SK-N-SH (cell line): Measurements from ENCODE around the gene SPTB. TPM values are rescaled to one million over a fixed set of nuclear protein-coding genes. Genes with fewer than 3 reads are reported as not detected.

Experiments used
- CTCF ChIA-PET: fragments of 300-600, 350-600 bp; formaldehyde crosslinking; extraction: SDS; loops from one replicate; lab custom pipeline; 2021; lab: Yijun Ruan, JAX
- POLR2A ChIA-PET: fragments of 350-600 bp; sonication (Branson Sonifier 250); formaldehyde crosslinking; extraction: SDS; loops from one replicate; lab custom pipeline; 2020; ENCODE audit warnings: antibody characterized with exemption, inconsistent platforms; lab: Yijun Ruan, JAX
- DNase-seq: peaks from one replicate; pipeline ENCODE4 v3.0.0; 2012
- H2AFZ ChIP-seq: fragments of 200-600 bp; sonication (generic); 2 replicates; pipeline ENCODE4 v1.8.1; 2016; ENCODE audit warnings: antibody characterized with exemption, mild to moderate bottlenecking, low read depth
- H3F3A ChIP-seq: fragments of 200-600 bp; sonication (generic); replicated peaks from 2 replicates; pipeline ENCODE3; 2016; ENCODE audit warnings: antibody characterized with exemption, mild to moderate bottlenecking; ENCODE audit not compliant: insufficient read depth
- H3K27ac ChIP-seq, 2 experiments: fragments of 200-500 bp in 1 of 2; fragments of 200-600 bp in 1 of 2; sonication (Bioruptor generic) in 1 of 2; sonication (generic), shearing (Covaris generic) in 1 of 2; 2 replicates each; pipeline versions ENCODE4 v1.5.1 to v1.6.1; 2014 to 2016; ENCODE audit warnings: low read depth in 2 of 2, inconsistent platforms in 1 of 2, low read length in 1 of 2, mild to moderate bottlenecking in 1 of 2, mixed read lengths in 1 of 2
- H3K27me3 ChIP-seq: fragments of 200-600 bp; sonication (generic), shearing (Covaris generic); 2 replicates; pipeline ENCODE4 v1.6.1; 2016; ENCODE audit warnings: mixed run types; ENCODE audit not compliant: insufficient read depth
- H3K36me3 ChIP-seq, 2 experiments: fragments of 200-500 bp in 1 of 2; fragments of 200-600 bp in 1 of 2; sonication (Bioruptor generic) in 1 of 2; sonication (generic) in 1 of 2; replicated peaks in 1 of 2; 2 replicates each; pipeline versions ENCODE3 to v1.5.1; 2014 to 2016; ENCODE audit warnings: low read length in 1 of 2, mild to moderate bottlenecking in 1 of 2; ENCODE audit not compliant: insufficient read depth in 2 of 2, control insufficient read depth in 1 of 2
- H3K4me1 ChIP-seq, 2 experiments: fragments of 200-500 bp in 1 of 2; fragments of 200-600 bp in 1 of 2; sonication (Bioruptor generic) in 1 of 2; sonication (generic), shearing (Covaris generic) in 1 of 2; 2 replicates each; pipeline versions ENCODE4 v1.5.1 to v1.6.1; 2014 to 2016; ENCODE audit warnings: low read depth in 1 of 2, low read length in 1 of 2, mixed run types in 1 of 2; ENCODE audit not compliant: insufficient read depth in 2 of 2, control insufficient read depth in 1 of 2
- H3K4me2 ChIP-seq: fragments of 200-600 bp; sonication (generic), shearing (Covaris generic); 2 replicates; pipeline ENCODE4 v1.6.1; 2017; ENCODE audit warnings: mixed run types
- H3K4me3 ChIP-seq, 2 experiments: fragments of 200-500 bp in 1 of 2; fragments of 200-600 bp in 1 of 2; sonication (Bioruptor generic) in 1 of 2; sonication (generic), shearing (Covaris generic) in 1 of 2; 2 replicates each; pipeline versions ENCODE4 v1.5.1 to v1.8.1; 2014 to 2016; ENCODE audit warnings: low read depth in 2 of 2, inconsistent platforms in 1 of 2, low read length in 1 of 2, mild to moderate bottlenecking in 1 of 2, mixed read lengths in 1 of 2, moderate library complexity in 1 of 2
- H3K79me2 ChIP-seq: fragments of 200-600 bp; sonication (generic); 2 replicates; pipeline ENCODE4 v1.8.1; 2017; ENCODE audit warnings: mild to moderate bottlenecking; ENCODE audit not compliant: insufficient read depth
- H3K9ac ChIP-seq: fragments of 200-600 bp; sonication (generic); 2 replicates; pipeline ENCODE4 v1.6.1; 2017; ENCODE audit warnings: mixed run types
- H3K9me2 ChIP-seq: fragments of 200-600 bp; sonication (generic); 2 replicates; pipeline ENCODE4 v1.6.1; 2017; ENCODE audit warnings: mixed run types
- H3K9me3 ChIP-seq: fragments of 200-600 bp; sonication (generic); 2 replicates; pipeline ENCODE4 v1.6.1; 2017; ENCODE audit warnings: mixed run types, mild to moderate bottlenecking, moderate library complexity
- H4K20me1 ChIP-seq: fragments of 200-600 bp; sonication (generic); 2 replicates; pipeline ENCODE4 v1.6.1; 2017; ENCODE audit warnings: mild to moderate bottlenecking, mixed run types; ENCODE audit not compliant: insufficient read depth
- CHD2 ChIP-seq: fragments of 150-350 bp; IDR thresholded peaks from 2 replicates; pipeline ENCODE4 v1.6.1; 2018; ENCODE audit warnings: low read length; ENCODE audit not compliant: partially characterized antibody
- ELF1 ChIP-seq: IDR thresholded peaks from 2 replicates; pipeline ENCODE4 v1.4.0; 2012
- EP300 ChIP-seq, 2 experiments: IDR thresholded peaks; 2 replicates each; pipeline versions ENCODE4 v1.4.0 to v1.6.1; 2012; ENCODE audit warnings: borderline replicate concordance in 1 of 2, low read depth in 1 of 2, low read length in 1 of 2
- FOSL2 ChIP-seq: IDR thresholded peaks from 2 replicates; pipeline ENCODE4 v1.4.0; 2012; ENCODE audit warnings: low read depth, mild to moderate bottlenecking, moderate library complexity, borderline replicate concordance
- FOXM1 ChIP-seq: IDR thresholded peaks from 2 replicates; pipeline ENCODE4 v1.4.0; 2012; ENCODE audit warnings: low read depth, mild to moderate bottlenecking
- GATA2 ChIP-seq: sonication (generic); formaldehyde crosslinking; IDR thresholded peaks from 2 replicates; pipeline ENCODE4 v1.5.0; 2020; ENCODE audit warnings: mild to moderate bottlenecking, missing genetic modification reagents
- JUND ChIP-seq: IDR thresholded peaks from 2 replicates; pipeline ENCODE4 v1.4.0; 2012
- PBX3 ChIP-seq: IDR thresholded peaks from 2 replicates; pipeline ENCODE4; 2012
- POLR2AphosphoS5 ChIP-seq: IDR thresholded peaks from 2 replicates; pipeline ENCODE4 v1.6.1; 2012; ENCODE audit warnings: low read depth, low read length
- SMC3 ChIP-seq: IDR thresholded peaks from 2 replicates; pipeline ENCODE4 v1.6.1; 2012; ENCODE audit warnings: low read depth, low read length, improper control_type of control experiment
- TAF1 ChIP-seq: IDR thresholded peaks from 2 replicates; pipeline ENCODE4 v1.6.1; 2012; ENCODE audit warnings: low read depth, mild to moderate bottlenecking, low read length, moderate library complexity, borderline replicate concordance
- USF1 ChIP-seq: IDR thresholded peaks from 2 replicates; pipeline ENCODE4 v1.4.0; 2012; ENCODE audit warnings: low read depth, borderline replicate concordance
- USF2 ChIP-seq: fragments of 150-350 bp; IDR thresholded peaks from 2 replicates; pipeline ENCODE4 v1.6.1; 2017; ENCODE audit warnings: antibody characterized with exemption, low read length, low read depth, borderline replicate concordance
- WGBS: methylation state at CpG from one replicate; pipeline ENCODE4 v1.1.6; 2017; ENCODE audit warnings: low lambda C conversion rate; 5-methylcytosine and 5-hydroxymethylcytosine counted together
- polyA plus RNA-seq, 3 experiments: library from polyadenylated mRNA; depleted of rRNA; stranded (reverse); fragments of >200 nt; gene quantifications; 2 replicates each; pipeline ENCODE4 v1.2.3, GENCODE V29; 2012

The SPTB gene
- polyA plus RNA-seq, 1 of the 3 experiments (the other 2 are of a cell fraction), result 0.15 TPM

- no peaks in the 10 kb centered on the region for H3K9me2 ChIP-seq
- CTCF ChIA-PET, result interaction anchor here (1.6 to 2.9 kb wide), 2 partner anchors 44 to 50 kb away, joined by 3 to 11 read pairs; no protein-coding TSS in a partner anchor
- no peaks in the 10 kb centered on the region for H3F3A ChIP-seq
- no peaks in the 10 kb centered on the region for H3K36me3 ChIP-seq
- H4K20me1 ChIP-seq, result no peaks in the 10 kb centered on the region
- no peak overlapping the region for H2AFZ ChIP-seq
- no peaks in the 10 kb centered on the region for H3K27me3 ChIP-seq
- 79% methylated on average over 3 of the region's 3 CpGs for WGBS
- no peaks in the 10 kb centered on the region for H3K4me1 ChIP-seq
- DNase-seq, result no peak
- no peak overlapping the region for H3K27ac ChIP-seq
- no peaks in the 10 kb centered on the region for H3K79me2 ChIP-seq
- TF ChIP-seq GATA2 (no peak), FOXM1 (no peak), USF2 (no peak), JUND (no peak), USF1 (no peak), POLR2AphosphoS5 (no peak)
- no peak overlapping the region for H3K4me3 ChIP-seq
- no peak overlapping the region for H3K9ac ChIP-seq
- H3K4me2 ChIP-seq, result no peak overlapping the region
- H3K9me3 ChIP-seq, result no peaks in the 10 kb centered on the region
- POLR2A ChIA-PET, result no interaction called here
These were observed 12.5 kb downstream of the SPTB start for GRCh38 chr14:64867182-64867581.

GRCh38 chr14:64865992-64866391 lies 13.7 kb downstream of the SPTB start:
- no peak overlapping the region for H3K4me3 ChIP-seq
- H3K4me1 ChIP-seq, result no peaks in the 10 kb centered on the region
- TF ChIP-seq POLR2AphosphoS5 (no peak), JUND (no peak), CHD2 (no peak), FOSL2 (no peak), TAF1 (no peak), EP300 (IDR thresholded peaks at IDR 0.05; ENCODE audit: borderline replicate concordance in 1 of 2, low read depth in 1 of 2, low read length in 1 of 2) (no peak), ELF1 (no peak), PBX3 (no peak), USF2 (no peak), USF1 (no peak), SMC3 (no peak)
- no peaks in the 10 kb centered on the region for H3K79me2 ChIP-seq
- no peak overlapping the region for H3K9ac ChIP-seq
- no peaks in the 10 kb centered on the region for H3K9me2 ChIP-seq
- 67% methylated on average over 6 of the region's 6 CpGs for WGBS
- H2AFZ ChIP-seq, result no peak overlapping the region
- DNase-seq, result no peak
- H3K27me3 ChIP-seq, result no peaks in the 10 kb centered on the region
- H4K20me1 ChIP-seq, result no peaks in the 10 kb centered on the region
- no peak overlapping the region for H3K4me2 ChIP-seq
- H3F3A ChIP-seq, result no peaks in the 10 kb centered on the region
- POLR2A ChIA-PET, result no interaction called here
- H3K27ac ChIP-seq, result no peak overlapping the region
- no peaks in the 10 kb centered on the region for H3K36me3 ChIP-seq
- H3K9me3 ChIP-seq, result no peaks in the 10 kb centered on the region
- CTCF ChIA-PET, result interaction anchor here (1.0 to 2.9 kb wide), 4 partner anchors 9 to 49 kb away, joined by 3 to 11 read pairs (median 4); no protein-coding TSS in a partner anchor
